Measurements from ENCODE around the gene PLCB1.

DNA sequence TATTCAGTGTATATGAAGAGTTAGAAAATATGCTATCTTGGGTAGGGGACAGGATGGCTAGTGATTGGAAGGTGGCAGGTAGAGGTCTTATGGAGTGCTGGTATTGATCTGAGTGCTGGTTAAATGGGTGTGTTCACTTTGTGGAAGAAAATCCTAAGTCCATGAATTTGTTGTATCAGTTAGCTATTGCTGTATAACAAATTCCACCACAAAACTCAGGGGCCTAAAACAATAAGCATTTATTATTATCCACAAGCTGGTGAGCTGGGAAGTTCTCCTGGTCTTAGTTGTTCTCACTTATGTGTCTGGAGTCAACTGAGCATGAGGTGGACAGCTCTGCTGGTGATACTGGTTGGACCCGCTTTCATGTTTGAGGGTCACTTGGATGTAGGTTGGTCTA, 724.6 kb downstream of the PLCB1 start:
- TF ChIP-seq CTCF (IDR thresholded peaks at IDR 0.05; ENCODE audit: extremely low read depth in 1 of 2, insufficient read depth in 1 of 2, low read depth in 1 of 2, low read length in 2 of 2), result no peak
- TF ChIP-seq MYC (IDR thresholded peaks at IDR 0.05; ENCODE audit: low read depth, low read length), result no peak
- no peak for TF ChIP-seq POLR2AphosphoS5 (IDR thresholded peaks at IDR 0.05; ENCODE audit: insufficient read depth, low read depth, low read length)
- TF ChIP-seq POLR2A (IDR thresholded peaks at IDR 0.05; ENCODE audit: low read depth, low read length), result no peak
- no peak for TF ChIP-seq EZH2 (IDR thresholded peaks at IDR 0.05; ENCODE audit: borderline replicate concordance, low read depth, low read length, severe bottlenecking)
